SU-DHL-6 (cell line): ENCODE measurements around the gene FAT1.

Experiments
- EZH2phosphoT487 ChIP-seq: fragments of 200-600 bp; sonication (generic), shearing (Covaris generic); conservative IDR thresholded peaks from 2 replicates; pipeline ENCODE4 v1.6.1; 2018; ENCODE audit warnings: mild to moderate bottlenecking, antibody characterized with exemption, low read length, moderate library complexity, mixed read lengths
- TF ChIP-seq, protein P1 (sequence below): fragments of 200-600 bp; sonication (generic); IDR thresholded peaks from one replicate; pipeline ENCODE4 v1.5.1; 2017; ENCODE audit warnings: antibody characterized with exemption, mild to moderate bottlenecking, low read length, moderate library complexity; ENCODE audit not compliant: insufficient read depth, poor library complexity, severe bottlenecking

DNA sequence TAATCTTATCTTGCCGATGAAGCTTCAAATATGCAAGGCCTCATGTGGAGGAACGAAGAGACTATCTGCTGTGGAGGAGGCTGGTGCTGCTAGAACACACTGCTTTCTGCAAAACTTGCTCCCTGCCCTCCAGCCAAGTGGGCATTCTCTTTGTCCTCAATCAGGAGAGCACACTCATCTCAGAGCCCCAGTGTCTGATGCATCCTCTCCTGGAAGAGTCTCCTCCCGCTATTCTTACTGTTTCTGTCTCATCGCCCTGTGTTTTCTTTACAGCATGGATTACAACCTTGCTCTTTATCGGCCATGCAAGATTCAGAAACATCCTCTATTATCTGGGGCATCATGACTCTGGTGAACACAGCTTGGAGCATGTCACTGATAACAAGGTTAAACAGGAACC is 100.1 kb downstream of the FAT1 start:
- TF ChIP-seq, protein P1, sequence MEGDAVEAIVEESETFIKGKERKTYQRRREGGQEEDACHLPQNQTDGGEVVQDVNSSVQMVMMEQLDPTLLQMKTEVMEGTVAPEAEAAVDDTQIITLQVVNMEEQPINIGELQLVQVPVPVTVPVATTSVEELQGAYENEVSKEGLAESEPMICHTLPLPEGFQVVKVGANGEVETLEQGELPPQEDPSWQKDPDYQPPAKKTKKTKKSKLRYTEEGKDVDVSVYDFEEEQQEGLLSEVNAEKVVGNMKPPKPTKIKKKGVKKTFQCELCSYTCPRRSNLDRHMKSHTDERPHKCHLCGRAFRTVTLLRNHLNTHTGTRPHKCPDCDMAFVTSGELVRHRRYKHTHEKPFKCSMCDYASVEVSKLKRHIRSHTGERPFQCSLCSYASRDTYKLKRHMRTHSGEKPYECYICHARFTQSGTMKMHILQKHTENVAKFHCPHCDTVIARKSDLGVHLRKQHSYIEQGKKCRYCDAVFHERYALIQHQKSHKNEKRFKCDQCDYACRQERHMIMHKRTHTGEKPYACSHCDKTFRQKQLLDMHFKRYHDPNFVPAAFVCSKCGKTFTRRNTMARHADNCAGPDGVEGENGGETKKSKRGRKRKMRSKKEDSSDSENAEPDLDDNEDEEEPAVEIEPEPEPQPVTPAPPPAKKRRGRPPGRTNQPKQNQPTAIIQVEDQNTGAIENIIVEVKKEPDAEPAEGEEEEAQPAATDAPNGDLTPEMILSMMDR, result no peak
- no peak for TF ChIP-seq EZH2phosphoT487
